Mesendoderm (in vitro differentiated cells): ENCODE data around the gene CALCOCO2. TPM values are rescaled to one million over a fixed set of nuclear protein-coding genes. Genes with fewer than 3 reads are reported as not detected.

Experiments used
- small RNA-seq: library from polyadenylated mRNA; stranded (forward); fragments of <200 nt; extraction: miRNeasy Mini kit (QIAGEN cat#:217004); gene quantifications from one replicate; pipeline ENCODE3, GENCODE V24; 2013; ENCODE audit not compliant: insufficient read depth

CALCOCO2 gene

Small RNAs within 50 kb of the gene (small RNA-seq; reads per million reads assigned to genes)
- not detected for gene AC068531.1
- not detected for gene RF00263
